ENCODE results near the gene MYB.

The MYB gene

DNA sequence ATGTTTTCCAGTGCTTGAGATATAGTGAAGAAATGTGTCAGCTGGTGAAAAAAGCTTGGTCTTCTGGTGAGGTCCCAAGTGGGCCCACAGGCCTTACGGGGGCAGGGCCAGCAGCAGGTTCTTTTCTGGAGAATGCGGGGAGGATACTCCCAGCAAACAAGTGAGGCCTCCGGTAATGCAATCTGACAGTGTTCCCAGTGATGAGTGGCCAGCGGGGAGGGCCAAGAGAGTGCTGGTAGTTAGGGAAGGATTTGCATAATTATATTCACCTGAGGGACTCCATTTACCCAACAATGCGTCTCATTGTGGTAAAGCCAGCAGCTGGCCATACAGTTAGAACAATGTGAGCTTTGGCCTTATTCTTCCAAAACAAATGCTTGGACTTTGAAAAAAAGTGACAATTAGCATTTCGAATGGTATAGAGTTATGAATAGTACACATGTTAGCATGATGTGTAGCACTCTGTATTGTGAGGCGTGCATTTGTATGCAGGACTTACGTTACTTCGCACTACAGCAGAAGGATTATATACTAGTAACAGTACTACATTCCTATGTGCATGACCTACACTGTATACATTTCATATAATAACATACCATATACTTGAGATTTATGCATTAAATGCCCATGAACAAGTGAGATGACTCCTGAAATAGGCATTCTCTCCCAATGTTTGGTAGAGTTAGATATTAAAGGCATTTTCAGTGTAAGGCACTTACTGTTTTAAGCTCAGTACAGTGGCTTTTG is 69.8 kb downstream of the MYB start:
- no peaks in the 10 kb centered on the region for H3K9me3 ChIP-seq (ENCODE audit: control insufficient read depth, insufficient read depth, low read length)
- peak overlapping the region; percentile 88 for H3K27ac ChIP-seq (ENCODE audit: low read depth, low read length)
- no peak overlapping the region for H3K9ac ChIP-seq (ENCODE audit: low read depth, low read length)
- no peaks in the 10 kb centered on the region for H3K36me3 ChIP-seq (ENCODE audit: control insufficient read depth, insufficient read depth, low read length)
- H3K27me3 ChIP-seq (ENCODE audit: control insufficient read depth, insufficient read depth, low read length), result no peaks in the 10 kb centered on the region
- H3K4me1 ChIP-seq (ENCODE audit: control insufficient read depth, insufficient read depth, low read length), result peaks cover 39% of the 10 kb centered on the region
- H3K4me3 ChIP-seq (ENCODE audit: low read depth, low read length), result peak overlapping the region; percentile 15

DNA sequence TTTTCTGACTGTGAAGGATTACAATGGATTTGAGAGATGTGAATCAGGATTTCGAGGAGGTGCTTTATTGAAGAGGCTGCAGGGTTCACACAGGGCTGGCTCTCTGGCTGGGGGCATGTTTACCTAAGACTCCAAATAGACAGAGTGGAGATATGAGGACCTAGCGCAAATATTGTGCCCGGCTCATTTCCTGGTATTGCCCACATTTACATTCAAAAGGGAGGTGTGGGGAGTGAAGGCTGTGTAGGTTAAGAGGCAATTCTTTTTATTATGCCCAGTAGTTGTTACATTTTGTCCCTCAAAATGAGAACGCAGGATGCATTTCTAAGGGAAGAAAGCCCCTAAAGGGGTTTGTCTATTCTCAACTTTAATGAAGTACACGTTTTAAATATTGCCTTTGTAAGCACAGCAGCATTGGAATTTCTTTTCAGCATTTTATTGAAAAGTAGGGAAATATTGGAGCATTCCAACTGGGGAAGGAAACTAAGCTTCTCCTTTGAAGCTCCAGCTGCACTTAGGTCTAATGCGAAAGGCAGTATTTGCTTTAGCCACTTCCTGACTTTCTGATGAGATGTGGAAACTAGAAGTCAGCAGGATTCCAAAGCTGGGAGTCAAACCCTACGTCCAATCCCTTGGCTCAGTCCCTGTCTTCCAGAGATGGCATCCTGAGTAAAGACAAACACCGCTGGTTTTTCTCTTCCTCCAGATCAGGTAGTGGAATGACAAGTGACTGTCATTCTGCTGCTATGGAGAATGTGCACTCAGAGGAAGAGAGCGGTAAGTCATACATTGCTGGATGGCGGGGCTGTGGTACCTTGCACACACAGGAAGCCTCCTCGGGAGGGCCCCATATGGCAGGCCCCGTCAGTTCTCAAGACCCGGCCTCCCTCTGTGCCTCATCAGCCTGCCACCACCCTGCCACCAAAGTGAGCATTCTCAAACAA is 70.7 kb downstream of the MYB start:
- peaks cover 39% of the 10 kb centered on the region for H3K4me1 ChIP-seq (ENCODE audit: control insufficient read depth, insufficient read depth, low read length)
- H3K9me3 ChIP-seq (ENCODE audit: control insufficient read depth, insufficient read depth, low read length), result no peaks in the 10 kb centered on the region
- no peaks in the 10 kb centered on the region for H3K36me3 ChIP-seq (ENCODE audit: control insufficient read depth, insufficient read depth, low read length)
- peak overlapping the region; percentile 15; the same call in 1 of the 2 replicates for H3K4me3 ChIP-seq (ENCODE audit: low read depth, low read length)
- no peaks in the 10 kb centered on the region for H3K27me3 ChIP-seq (ENCODE audit: control insufficient read depth, insufficient read depth, low read length)
- H3K9ac ChIP-seq (ENCODE audit: low read depth, low read length), result no peak overlapping the region
- H3K27ac ChIP-seq (ENCODE audit: low read depth, low read length), result peak overlapping the region; percentile 88

DNA sequence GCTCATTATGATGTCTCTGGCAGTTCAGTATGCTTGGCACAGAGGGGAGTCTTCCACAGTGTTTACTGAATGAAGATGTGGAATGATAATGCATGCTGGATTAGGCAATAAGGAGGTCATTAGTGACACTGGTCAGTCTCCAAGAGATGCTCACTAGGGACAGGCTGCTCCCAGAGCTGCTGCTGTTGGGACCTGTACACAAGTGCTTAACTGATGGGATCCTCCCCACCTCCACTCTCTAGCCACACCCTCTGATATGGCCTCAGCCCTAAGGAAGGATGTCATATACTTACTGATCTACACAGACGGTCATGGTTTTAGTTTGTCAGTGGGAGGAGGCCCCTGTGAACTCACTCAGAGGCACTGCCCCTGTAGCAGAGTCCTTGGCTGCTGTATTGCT is 73.4 kb downstream of the MYB start:
- Histone ChIP-seq H3K27me3 (ENCODE audit: control insufficient read depth, insufficient read depth, low read length) (no peaks in the 10 kb centered on the region), H3K9me3 (ENCODE audit: control insufficient read depth, insufficient read depth, low read length) (no peaks in the 10 kb centered on the region), H3K27ac (ENCODE audit: low read depth, low read length) (no peak overlapping the region), H3K4me3 (ENCODE audit: low read depth, low read length) (no peak overlapping the region), H3K9ac (ENCODE audit: low read depth, low read length) (no peak overlapping the region), H3K4me1 (ENCODE audit: control insufficient read depth, insufficient read depth, low read length) (peaks cover 34% of the 10 kb centered on the region), H3K36me3 (ENCODE audit: control insufficient read depth, insufficient read depth, low read length) (no peaks in the 10 kb centered on the region)

DNA sequence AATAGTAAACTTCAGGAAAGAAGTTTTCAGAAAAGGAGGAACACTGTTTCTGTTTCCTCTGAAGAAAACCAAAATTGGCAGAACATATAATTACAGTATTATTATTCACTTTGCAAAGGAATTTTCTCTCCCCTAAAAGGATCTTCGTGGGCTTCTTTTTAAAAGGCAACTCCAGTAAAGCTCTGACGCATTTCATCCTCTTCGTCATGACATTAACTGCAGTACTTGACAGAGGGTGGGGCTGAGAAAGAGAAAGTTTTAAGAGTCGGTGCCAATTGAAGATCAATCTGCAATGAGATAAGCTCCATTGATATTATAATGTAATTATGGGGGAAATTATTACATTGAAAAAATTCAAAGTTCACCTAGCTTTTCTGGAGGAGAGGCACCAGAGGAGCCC is 75.8 kb downstream of the MYB start:
- no peak overlapping the region for H3K27ac ChIP-seq (ENCODE audit: low read depth, low read length)
- peaks cover 11% of the 10 kb centered on the region for H3K4me1 ChIP-seq (ENCODE audit: control insufficient read depth, insufficient read depth, low read length)
- no peaks in the 10 kb centered on the region for H3K27me3 ChIP-seq (ENCODE audit: control insufficient read depth, insufficient read depth, low read length)
- H3K9ac ChIP-seq (ENCODE audit: low read depth, low read length), result no peak overlapping the region
- no peaks in the 10 kb centered on the region for H3K36me3 ChIP-seq (ENCODE audit: control insufficient read depth, insufficient read depth, low read length)
- H3K4me3 ChIP-seq (ENCODE audit: low read depth, low read length), result no peak overlapping the region
- no peaks in the 10 kb centered on the region for H3K9me3 ChIP-seq (ENCODE audit: control insufficient read depth, insufficient read depth, low read length)

DNA sequence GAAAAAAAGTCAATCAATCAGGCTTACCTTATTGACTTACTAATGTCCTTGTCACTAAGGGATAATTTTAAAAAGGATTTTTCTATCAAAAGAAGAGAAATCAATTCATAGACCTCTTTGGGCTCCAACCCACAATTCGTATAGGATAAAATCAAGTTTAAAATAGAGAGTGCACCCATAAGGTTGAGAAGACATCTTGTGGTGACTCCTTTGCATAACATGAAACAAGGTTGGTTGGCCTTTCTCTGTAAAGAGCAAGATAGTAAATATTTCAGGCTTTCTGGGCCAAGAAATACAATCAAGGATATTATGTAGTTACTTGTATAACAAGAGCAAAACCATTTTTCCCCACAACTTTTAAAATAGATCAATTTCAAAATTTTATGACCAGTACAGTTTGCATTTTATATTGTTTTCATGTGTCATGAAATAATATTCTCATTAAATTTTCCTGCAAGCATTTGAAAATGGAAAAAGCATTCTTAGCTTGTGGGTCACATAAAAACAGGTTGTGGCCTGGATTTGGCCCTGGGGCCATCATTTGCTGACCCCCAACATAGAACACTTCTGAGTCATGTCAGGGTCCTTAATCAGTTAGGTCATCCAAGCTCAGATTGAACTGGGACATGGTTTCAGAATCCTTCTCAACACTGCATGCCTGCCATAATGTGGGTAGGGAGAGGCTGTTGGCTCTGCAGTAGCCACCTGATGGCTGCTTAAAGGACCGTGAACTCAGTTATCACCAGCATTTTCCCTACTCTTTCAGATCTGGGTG is 76.7 kb downstream of the MYB start:
- no peak overlapping the region for H3K4me3 ChIP-seq (ENCODE audit: low read depth, low read length)
- H3K27me3 ChIP-seq (ENCODE audit: control insufficient read depth, insufficient read depth, low read length), result no peaks in the 10 kb centered on the region
- no peaks in the 10 kb centered on the region for H3K9me3 ChIP-seq (ENCODE audit: control insufficient read depth, insufficient read depth, low read length)
- no peak overlapping the region for H3K9ac ChIP-seq (ENCODE audit: low read depth, low read length)
- no peak overlapping the region for H3K27ac ChIP-seq (ENCODE audit: low read depth, low read length)
- peaks cover 2% of the 10 kb centered on the region; the same call in 1 of the 2 replicates for H3K4me1 ChIP-seq (ENCODE audit: control insufficient read depth, insufficient read depth, low read length)
- H3K36me3 ChIP-seq (ENCODE audit: control insufficient read depth, insufficient read depth, low read length), result no peaks in the 10 kb centered on the region

DNA sequence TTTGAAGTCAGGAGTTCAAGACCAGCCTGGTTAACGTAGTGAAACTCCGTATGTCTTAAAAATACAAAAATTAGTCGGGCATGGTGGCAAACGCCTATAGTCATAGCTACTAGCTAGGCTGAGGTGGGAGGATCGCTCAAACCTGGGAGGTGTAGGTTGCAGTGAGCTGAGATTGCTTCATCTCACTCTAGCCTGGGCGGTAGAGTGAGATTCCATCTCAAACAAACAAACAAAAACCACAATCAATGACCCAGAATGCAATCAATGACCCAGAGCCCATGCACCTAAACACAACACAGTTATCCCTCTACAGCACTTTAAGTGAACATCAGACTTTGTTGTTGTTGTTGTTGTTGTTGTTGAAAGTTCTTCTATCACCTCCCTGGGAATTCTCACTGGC is 77.9 kb downstream of the MYB start:
- Histone ChIP-seq H3K9me3 (ENCODE audit: control insufficient read depth, insufficient read depth, low read length) (no peaks in the 10 kb centered on the region), H3K4me3 (ENCODE audit: low read depth, low read length) (no peak overlapping the region), H3K9ac (ENCODE audit: low read depth, low read length) (no peak overlapping the region), H3K4me1 (ENCODE audit: control insufficient read depth, insufficient read depth, low read length) (no peaks in the 10 kb centered on the region), H3K27me3 (ENCODE audit: control insufficient read depth, insufficient read depth, low read length) (no peaks in the 10 kb centered on the region), H3K27ac (ENCODE audit: low read depth, low read length) (no peak overlapping the region), H3K36me3 (ENCODE audit: control insufficient read depth, insufficient read depth, low read length) (no peaks in the 10 kb centered on the region)

DNA sequence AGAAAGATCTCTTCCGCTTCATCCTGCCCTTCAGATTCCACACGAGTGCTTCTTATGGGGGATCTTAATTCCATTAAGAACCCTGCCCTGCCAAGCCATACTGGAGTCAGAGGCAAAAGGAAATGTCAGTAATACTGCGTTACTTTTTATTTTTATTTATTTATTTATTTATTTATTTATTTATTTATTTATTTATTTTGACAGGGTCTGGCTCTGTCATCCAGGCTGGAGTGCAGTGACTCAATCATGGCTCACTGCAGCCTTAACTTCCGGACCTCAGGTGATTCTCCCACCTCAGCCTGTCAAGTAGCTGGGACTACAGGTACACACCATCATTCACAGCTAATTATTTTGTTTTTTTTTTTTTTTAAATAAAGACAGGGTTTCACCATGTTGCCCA is 79.5 kb downstream of the MYB start:
- Histone ChIP-seq H3K36me3 (ENCODE audit: control insufficient read depth, insufficient read depth, low read length) (no peaks in the 10 kb centered on the region), H3K9me3 (ENCODE audit: control insufficient read depth, insufficient read depth, low read length) (no peaks in the 10 kb centered on the region), H3K27me3 (ENCODE audit: control insufficient read depth, insufficient read depth, low read length) (no peaks in the 10 kb centered on the region), H3K4me1 (ENCODE audit: control insufficient read depth, insufficient read depth, low read length) (no peaks in the 10 kb centered on the region), H3K27ac (ENCODE audit: low read depth, low read length) (no peak overlapping the region), H3K9ac (ENCODE audit: low read depth, low read length) (no peak overlapping the region), H3K4me3 (ENCODE audit: low read depth, low read length) (no peak overlapping the region)

DNA sequence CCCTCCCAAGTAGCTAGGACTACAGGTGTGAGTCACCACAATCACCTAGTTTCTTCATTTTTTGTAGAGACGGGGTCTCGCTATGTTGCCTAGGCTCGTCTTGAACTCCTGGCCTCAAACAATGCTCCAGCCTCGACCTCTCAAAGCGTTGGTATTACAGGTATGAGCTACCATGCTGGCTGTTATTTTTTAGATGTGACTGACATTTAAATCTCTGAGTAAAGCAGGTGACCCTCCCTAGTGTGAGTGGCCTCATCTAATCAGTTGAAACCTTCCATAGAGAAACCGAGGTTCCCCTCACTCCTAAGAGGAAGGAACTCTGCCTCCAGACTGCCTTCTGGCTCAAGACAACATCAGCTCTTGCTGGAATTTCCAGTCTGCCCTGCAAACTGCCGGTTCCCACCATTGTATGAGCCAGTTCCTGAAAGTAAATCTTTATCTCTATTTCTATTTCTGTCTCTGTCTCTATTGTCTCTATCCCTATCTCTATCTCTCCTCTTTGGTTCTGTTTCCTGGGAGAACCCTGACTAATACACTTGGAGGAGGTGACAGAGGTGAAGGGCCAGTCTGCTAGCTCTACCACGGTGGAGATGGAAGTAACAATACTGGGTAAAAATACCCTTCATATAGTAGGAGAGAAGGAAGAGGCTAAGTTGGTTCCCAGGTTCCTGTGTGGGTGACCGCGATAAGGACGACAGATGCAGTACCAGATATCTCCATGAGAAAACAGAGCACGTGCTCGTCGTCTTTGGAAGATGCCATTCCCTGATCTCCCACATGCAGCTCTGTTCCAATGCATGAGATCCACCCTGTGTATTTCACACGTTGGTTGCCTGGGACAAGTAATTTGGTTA is 81.0 kb downstream of the MYB start:
- H3K27ac ChIP-seq (ENCODE audit: low read depth, low read length), result no peak overlapping the region
- H3K9ac ChIP-seq (ENCODE audit: low read depth, low read length), result no peak overlapping the region
- H3K4me3 ChIP-seq (ENCODE audit: low read depth, low read length), result no peak overlapping the region
- H3K4me1 ChIP-seq (ENCODE audit: control insufficient read depth, insufficient read depth, low read length), result no peaks in the 10 kb centered on the region
- H3K27me3 ChIP-seq (ENCODE audit: control insufficient read depth, insufficient read depth, low read length), result no peaks in the 10 kb centered on the region
- H3K9me3 ChIP-seq (ENCODE audit: control insufficient read depth, insufficient read depth, low read length), result no peaks in the 10 kb centered on the region
- no peaks in the 10 kb centered on the region for H3K36me3 ChIP-seq (ENCODE audit: control insufficient read depth, insufficient read depth, low read length)

DNA sequence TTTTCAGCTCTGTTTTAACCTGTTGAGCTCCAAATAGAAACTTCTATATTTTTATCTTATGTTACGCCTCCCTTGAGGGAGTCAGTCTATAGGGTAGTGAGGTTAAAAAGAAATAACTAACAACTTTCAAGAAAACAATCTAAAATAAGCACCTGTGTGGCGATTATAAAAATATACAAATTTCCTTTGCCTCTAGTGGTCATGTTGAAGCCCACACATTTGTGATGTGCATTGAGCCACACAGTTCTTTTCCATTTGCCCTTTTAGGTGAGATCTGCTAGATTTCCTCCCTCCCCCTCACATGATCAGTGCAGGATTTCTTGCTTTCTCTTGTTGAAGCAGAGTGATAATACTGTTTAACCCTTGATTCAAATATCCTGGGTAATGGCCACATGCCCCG is 84.2 kb downstream of the MYB start:
- Histone ChIP-seq H3K36me3 (ENCODE audit: control insufficient read depth, insufficient read depth, low read length) (no peaks in the 10 kb centered on the region), H3K4me3 (ENCODE audit: low read depth, low read length) (no peak overlapping the region), H3K9me3 (ENCODE audit: control insufficient read depth, insufficient read depth, low read length) (no peaks in the 10 kb centered on the region), H3K27ac (ENCODE audit: low read depth, low read length) (no peak overlapping the region), H3K4me1 (ENCODE audit: control insufficient read depth, insufficient read depth, low read length) (peaks cover 8% of the 10 kb centered on the region), H3K9ac (ENCODE audit: low read depth, low read length) (no peak overlapping the region), H3K27me3 (ENCODE audit: control insufficient read depth, insufficient read depth, low read length) (no peaks in the 10 kb centered on the region)

DNA sequence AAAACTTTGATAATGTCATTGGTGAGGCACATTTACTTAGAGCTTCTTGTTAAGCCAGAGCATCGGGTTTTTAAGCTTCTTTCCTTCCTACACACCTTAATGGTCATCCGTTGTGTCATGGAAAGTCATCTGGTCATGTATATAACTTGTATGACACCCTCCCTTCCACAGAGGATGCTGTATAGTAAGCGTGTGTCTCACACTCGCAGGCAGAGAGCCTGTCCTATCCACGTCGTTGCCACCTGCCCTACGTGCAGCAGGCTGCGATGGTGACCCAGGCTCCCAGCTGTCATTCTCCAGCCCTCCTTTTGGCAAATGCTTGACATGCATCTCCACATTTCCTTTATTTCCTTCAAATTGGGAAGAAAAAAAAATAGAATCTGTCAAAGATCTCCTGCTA is 85.6 kb downstream of the MYB start:
- H3K27me3 ChIP-seq (ENCODE audit: control insufficient read depth, insufficient read depth, low read length), result no peaks in the 10 kb centered on the region
- H3K9me3 ChIP-seq (ENCODE audit: control insufficient read depth, insufficient read depth, low read length), result no peaks in the 10 kb centered on the region
- H3K9ac ChIP-seq (ENCODE audit: low read depth, low read length), result no peak overlapping the region
- no peak overlapping the region for H3K27ac ChIP-seq (ENCODE audit: low read depth, low read length)
- H3K4me1 ChIP-seq (ENCODE audit: control insufficient read depth, insufficient read depth, low read length), result peaks cover 19% of the 10 kb centered on the region
- no peak overlapping the region for H3K4me3 ChIP-seq (ENCODE audit: low read depth, low read length)
- H3K36me3 ChIP-seq (ENCODE audit: control insufficient read depth, insufficient read depth, low read length), result no peaks in the 10 kb centered on the region

All from HUES48 (cell line).